GM18502 (cell line): ENCODE results near the gene SMIM13.

Source experiments
- ATAC-seq: cut with Tn5 transposase; IDR thresholded peaks from one replicate; pipeline ENCODE4 v1.9.1; 2021; ENCODE audit warnings: mild to moderate bottlenecking; ENCODE audit not compliant: unreplicated experiment, poor library complexity

Gene SMIM13

DNA sequence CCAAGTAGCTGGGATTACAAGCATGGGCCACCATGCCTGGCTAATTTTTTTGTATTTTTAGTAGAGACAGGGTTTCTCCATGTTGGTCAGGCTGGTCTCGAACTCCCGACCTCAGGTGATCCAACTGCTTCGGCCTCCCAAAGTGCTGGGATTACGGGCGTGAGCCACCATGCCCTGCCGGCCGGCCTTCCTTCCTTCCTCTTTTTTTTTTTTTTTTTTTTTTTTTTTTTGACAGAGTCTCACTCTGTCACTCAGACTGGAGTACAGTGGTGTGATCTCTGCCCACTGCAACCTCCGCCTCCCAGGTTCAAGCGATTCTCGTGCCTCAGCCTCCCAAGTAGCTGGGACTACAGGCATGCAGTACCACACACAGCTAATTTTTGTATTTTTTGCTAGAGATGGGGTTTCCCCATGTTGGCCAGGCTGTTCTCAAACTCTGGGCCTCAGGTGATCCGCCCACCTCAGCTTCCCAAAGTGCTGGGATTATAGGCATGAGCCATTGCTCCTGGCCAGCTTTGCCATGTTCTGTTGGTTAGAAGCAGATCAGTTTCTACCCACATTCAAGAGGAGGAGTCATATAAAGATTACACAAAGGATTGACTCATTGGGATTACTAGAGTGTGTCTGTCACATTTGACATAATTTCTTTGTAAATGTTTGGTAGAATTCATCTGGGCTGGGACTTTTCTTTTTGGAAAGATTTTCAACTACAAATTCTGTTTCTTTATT is 22.3 kb downstream of the SMIM13 start:
- ATAC-seq, result peak; percentile 50

GRCh38 chr6:11120271-11121005 is 26.8 kb downstream of the SMIM13 start:
- no peak for ATAC-seq

- ATAC-seq, result no peak
Measured at GRCh38 chr6:11121851-11122250, 28.2 kb downstream of the SMIM13 start.

- no peak for ATAC-seq
Measured at GRCh38 chr6:11122380-11122779, 28.7 kb downstream of the SMIM13 start.

- ATAC-seq, result no peak
Measured at GRCh38 chr6:11123978-11124377, 30.3 kb downstream of the SMIM13 start.

DNA sequence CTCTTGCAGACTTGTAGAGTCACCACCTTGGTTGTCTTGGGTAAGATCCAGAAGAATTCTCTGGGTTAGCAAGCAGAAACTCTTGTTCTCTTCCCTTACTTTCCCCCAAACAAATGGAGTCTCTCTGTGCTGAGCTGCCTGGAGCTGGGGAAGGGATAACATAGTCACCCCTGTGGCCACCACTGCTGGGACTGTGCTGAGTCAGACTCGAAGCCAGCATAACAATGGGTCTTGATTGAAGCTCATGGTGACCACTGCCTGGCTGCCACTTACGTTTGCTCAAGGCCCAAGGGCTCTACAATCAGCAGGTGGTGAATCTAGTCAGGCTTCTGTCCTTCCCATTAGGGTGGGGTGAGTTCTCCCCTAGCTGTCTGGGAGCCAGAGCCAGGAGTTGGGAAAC is 33.2 kb downstream of the SMIM13 start:
- no peak for ATAC-seq

DNA sequence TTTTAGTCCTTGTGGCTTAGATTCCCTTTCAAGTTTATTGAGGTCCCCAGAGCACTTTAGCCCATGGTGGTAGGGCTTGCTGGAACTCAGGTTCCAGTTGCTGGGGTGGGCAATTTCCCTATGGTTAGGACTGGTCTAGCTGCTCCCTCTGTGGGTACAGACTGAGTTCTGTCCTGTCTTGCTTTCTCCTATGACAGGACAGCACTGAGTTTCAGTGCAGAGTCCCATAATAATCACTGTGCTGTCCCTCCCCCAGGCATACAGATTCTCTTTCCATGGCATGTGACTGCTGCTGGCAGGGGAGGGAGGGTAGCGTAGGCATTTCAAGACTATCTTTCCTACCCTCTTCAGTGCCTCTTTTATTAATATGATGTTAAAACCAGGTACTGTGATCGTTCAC is 35.0 kb downstream of the SMIM13 start:
- ATAC-seq, result no peak

DNA sequence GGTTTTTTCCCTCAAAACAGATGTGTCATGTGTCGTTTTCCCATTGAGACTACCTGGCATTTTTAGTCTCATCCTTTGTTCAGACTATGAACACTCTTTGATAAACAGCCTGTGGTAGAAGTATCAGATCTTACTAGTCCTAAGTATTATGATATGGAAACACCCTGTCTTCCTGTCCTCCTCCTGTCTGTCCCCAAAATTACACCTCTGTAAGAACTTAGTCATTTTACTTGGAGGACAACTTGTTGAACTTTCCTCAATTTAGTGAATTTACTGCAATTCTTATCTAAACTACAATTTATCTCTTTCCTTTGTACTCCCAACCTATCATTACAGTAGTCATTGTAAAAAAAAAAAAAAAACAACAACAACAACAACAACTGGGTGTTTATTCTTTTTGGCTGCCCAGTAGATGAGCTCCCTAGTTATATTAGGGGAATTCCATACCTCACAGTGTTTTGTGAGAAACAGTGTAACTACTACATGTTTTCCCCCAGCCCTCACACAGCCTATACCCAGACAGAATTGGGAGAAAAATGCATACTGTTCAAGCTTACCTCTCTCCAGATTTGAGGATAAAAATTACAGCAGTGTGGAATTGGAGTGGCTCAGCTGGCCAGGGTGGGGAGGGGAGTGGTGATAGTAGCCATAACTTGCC is 36.4 kb downstream of the SMIM13 start:
- ATAC-seq, result peak; percentile 63

DNA sequence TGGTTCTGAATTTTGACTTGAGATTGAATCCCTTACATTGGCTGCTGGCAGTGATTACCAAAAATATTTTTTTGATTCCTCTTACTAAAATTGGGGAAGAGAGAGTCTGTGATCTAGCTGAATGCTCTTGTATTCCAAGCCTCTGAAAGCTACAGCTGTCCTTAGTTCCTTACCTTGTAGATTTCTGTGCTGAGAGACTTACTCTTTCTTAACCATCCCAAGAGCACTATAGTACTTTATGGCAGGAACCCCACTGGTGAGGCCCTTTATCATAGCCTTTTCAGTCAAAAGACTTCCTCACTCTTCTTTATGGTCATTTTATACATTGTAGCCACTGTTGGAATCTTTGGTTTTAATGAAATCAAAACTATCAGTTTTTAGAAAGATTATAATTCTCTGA is 37.0 kb downstream of the SMIM13 start:
- ATAC-seq, result no peak

GRCh38 chr6:11132194-11132888 is 38.7 kb downstream of the SMIM13 start:
- ATAC-seq, result no peak

- no peak for ATAC-seq
Measured at GRCh38 chr6:11133281-11133680, 39.6 kb downstream of the SMIM13 start.

DNA sequence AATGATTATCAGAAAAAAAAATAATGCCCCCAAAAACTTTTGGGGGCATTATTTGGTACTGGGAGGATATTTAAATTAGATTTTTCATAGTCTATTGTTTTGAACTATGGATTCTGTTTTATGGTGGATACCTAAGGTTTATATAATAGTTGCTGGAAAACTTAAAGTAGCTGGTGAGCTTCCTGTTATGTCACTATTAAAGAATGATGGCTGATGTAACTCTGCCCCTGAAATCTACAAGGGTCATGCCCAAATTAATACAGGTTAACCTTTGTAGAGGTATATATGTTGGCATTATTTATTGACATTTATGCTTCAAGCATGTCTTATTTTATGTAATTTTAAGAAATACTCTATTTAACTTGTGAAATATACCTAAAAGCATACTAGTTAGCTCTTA is 43.2 kb downstream of the SMIM13 start:
- no peak for ATAC-seq

GRCh38 chr6:11139051-11139960 is 45.7 kb downstream of the SMIM13 start:
- ATAC-seq, result peak; percentile 56

DNA sequence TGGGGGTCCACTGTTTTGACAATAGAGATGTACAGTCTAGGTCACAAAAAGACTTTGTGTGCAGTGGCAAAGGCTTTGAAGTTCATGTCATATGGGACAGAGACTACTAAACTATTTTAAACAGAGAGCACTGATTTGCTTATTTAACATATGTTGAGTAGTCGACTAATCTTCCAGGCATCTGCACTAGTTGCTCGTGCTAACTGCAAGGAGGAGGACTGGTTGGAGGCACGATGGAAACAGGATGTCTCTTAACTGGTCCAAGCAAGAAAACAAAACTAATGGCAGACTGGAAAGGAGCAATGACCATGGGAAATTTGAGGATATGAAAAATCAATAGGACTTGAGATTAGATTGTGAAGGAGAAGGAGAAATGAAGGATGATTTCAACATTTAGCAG is 46.4 kb downstream of the SMIM13 start:
- ATAC-seq, result no peak

DNA sequence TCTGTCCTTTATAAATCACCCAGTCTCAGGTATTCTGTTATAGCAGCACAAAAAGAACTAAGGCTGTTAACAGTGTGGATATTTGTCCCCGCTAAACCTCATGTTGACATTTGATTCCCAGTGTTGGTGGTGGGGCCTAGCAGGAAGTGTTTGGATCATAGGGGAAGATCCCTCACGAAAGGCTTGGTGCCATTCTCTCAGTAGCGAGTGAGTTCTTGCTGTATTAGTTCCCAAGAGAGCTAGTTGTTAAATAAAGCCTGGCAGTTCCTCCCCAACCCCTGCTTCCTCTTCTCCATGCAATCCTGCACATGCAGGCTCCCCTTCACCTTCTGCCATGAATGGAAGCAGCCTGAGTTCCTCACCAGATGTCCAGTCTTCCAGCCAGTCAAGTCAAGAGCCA is 47.7 kb downstream of the SMIM13 start:
- no peak for ATAC-seq

- ATAC-seq, result no peak
Measured at GRCh38 chr6:11142296-11143027, 48.8 kb downstream of the SMIM13 start.

GRCh38 chr6:11143394-11144371 is 50.0 kb downstream of the SMIM13 start:
- ATAC-seq, result no peak

GRCh38 chr6:11144393-11144851 is 50.8 kb downstream of the SMIM13 start:
- peak; percentile 75 for ATAC-seq
